Measurements from ENCODE around the gene STK24.
A peak's percentile ranks its signal among the peaks of the same experiment; 100 is the strongest.
"Not testable (repeated sequence)": the region's sequence is repeated elsewhere in the genome, so short reads cannot be mapped to it uniquely, and the experiment has no call there.

STK24 gene

GRCh38 chr13:98429531-98429930, 147.4 kb downstream of the STK24 start:
- DNase-seq: no peak

GRCh38 chr13:98429081-98429480, 147.8 kb downstream of the STK24 start:
- DNase-seq: no peak

GRCh38 chr13:98428256-98428966, 148.5 kb downstream of the STK24 start:
- no peak for DNase-seq

DNA sequence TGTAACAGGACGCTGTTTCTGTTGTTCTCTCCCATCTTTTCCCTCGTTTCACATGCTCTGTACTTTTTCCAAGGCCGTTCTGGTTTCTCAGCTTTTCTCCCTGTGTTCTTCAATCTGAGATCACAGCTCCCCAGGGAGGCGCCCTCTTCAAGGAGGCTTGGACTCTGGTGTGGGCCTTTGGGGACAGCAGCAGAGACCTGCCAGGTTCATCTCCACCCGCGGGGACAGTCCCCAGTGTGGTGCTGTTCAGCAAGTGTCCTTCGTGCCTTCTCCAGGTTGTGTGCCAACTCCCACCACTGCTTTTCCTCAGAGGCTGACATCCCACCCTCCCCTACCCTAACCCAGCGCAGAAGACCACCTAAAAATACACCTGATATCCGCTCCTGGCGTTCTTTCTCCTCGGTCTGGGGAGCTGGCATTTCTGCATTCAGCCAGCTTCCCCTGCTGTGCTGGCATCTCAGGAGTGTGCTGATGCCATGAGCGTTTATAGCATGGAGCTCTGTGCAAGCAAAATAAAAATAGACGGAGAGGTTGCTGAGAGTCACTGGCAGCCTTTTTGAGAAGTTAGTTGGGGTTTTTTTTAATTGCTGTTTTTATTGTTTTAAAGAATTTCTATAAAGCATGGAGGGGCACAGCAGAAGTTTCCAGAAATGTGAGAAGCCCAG, 149.4 kb downstream of the STK24 start:
- no peak for DNase-seq

- no peak for DNase-seq
These were observed 153.5 kb downstream of the STK24 start for GRCh38 chr13:98423417-98423816.

DNA sequence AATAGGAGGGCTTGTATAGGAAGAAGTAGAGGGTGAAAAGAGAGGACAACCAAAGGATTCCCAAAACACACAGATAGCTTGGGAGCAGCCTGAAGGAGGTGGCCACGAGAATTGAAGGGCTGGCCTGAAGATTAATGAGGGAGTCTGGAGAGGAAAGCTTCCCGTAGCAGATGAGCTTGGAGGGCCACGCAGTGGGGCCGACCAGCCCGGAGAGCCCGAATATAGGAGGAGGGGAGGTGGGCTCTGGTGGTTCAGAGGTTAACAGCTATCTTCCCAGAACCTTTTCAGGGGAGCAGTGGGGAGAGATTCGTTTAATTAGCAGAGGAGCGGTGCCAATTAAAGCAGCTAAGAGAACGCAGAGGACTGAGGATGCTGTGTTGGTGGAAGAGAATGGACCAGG, 154.9 kb downstream of the STK24 start:
- no peak for DNase-seq

DNA sequence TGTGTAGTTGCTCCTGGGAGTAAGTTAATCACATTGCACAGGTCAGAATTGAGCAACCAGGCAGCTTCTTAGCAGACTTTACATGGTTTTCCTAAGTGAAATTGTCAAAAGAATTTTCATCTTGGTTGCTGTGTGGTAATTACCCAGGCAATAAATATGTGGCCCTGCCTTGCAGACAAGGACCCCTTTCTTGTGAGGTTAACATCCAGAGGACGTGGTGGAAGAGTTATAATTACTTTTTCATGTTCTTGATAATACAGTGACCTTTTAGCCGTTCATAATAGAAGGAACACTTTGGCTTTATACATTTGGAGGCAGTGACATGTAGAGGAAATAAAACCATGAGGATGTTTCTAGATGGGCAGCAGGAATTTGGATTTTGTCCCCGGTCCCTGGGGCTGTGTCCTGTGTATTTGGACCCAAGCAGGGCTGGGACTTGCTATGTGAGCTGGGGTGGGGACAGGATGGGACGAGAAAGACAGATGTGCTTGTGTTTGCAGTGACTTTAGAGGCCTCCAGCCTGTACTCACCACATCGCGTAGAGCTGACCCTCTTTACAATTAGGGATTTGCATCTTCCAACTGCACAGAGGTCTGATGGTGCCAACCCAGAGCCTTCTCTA, 156.2 kb downstream of the STK24 start:
- DNase-seq: no peak

DNA sequence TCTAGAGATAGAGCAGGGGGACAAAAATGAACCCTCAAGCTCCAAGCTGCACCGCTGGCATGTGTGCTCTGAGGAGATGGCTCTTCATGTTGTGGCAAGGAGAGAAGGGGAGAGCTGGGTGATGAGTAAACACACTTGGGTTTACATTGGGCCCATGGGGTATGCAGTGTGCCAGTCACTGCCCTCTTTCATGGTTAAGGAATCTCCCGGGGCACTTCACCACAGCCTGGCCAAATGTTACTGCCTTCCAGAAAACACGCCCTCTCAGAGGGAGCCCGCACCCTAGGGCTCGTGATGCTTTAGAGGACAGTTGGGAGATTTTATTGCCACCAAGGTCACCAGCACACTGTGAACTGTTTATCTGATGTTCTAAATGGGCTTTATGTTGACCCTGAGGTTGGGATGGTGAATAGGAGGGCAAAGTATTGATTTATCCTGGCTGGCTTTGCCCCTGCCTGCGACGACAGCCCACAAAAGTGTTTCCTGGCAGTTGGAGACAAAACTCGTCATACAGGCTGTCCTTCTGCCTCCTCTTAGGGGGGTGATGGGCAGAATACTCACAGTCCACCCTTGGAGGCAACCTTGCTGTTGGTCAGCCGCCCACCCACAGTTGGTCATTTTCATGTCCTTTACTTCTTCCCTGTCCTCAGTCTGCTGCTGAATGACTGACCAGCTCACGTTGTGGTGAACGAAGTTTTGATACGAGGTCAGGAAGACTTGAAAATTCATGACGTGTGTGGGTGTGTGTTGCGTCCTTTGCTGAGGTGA, 156.9 kb downstream of the STK24 start:
- DNase-seq: no peak

GRCh38 chr13:98416408-98416807, 160.5 kb downstream of the STK24 start:
- no peak for DNase-seq

DNA sequence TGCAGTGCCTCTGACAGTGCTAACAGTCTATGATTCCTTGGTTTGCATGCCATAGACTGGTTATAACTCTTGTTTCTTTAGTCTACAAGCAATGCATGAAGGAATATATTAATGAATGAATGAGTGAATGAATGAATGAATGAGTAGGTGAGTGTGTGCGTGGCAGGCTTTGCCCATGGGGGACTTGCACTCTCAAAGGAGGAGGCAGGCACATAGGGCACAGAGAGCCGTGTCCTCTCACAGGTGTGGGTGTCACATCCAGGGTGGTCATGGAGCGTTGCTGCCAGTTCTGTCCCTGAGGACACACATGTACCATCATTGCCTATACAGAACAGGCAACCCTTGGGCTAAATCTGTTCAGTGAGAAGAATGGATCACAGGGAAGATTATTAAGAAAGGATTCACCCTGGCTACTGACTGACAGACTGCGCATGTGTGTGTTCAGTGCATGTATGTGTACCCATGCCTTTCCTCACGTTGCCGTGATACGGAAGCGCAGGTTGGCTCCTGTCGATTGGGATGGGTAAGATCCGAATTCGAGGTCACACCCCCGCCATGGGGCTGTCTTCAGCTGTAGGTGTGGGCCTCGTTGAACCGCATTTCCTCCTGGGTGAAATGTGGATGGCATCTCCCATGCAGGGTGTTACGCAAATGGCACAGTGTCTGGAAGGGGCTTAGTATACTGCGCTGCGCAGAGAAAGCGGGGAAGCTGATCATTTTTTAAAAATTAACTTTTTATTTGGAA, 161.4 kb downstream of the STK24 start:
- DNase-seq: no peak

DNA sequence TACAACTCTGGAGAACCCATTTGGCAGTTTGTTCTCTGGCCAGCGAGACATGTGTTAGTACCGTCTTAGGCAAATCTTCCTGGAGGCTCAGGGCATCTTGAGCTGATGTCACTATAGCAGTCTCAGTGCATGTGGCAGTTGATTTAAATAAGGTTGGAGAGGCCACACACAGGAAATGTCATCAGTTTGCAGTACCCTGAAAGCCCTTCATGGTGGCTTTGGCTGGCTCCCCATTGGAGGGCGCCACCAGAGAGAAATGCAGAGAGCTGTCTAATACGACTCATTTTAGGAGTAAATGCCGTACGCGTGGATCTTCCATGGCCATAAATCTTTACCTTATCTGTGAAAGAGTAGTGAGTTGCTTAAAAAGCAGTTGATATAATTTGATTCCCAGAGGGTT, 163.1 kb downstream of the STK24 start:
- no peak for DNase-seq

DNA sequence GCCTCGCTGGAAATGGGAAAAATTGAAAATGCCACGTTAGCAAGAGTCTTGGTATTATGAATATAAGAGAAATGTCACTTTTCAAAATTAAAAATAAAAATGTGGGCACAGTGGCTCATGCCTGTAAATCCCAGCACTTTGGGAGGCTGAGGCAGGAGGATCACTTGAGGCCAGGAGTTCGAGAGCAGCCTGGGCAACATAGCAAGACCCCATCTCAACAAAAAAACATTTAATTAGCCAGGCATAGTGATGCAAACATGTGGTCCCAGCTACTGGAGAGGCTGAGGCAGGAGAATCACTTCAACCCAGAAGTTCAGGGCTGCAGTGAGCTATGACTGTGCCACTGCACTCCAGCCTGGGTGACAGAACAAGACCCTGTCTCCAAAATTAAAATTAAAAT, 163.6 kb downstream of the STK24 start:
- not testable (repeated sequence) for DNase-seq

- DNase-seq: peak; percentile 25
These were observed 165.2 kb downstream of the STK24 start for GRCh38 chr13:98411617-98412265.

GRCh38 chr13:98411013-98411412, 165.9 kb downstream of the STK24 start:
- no peak for DNase-seq

- DNase-seq: no peak
These were observed 166.3 kb downstream of the STK24 start for GRCh38 chr13:98410612-98411011.

DNA sequence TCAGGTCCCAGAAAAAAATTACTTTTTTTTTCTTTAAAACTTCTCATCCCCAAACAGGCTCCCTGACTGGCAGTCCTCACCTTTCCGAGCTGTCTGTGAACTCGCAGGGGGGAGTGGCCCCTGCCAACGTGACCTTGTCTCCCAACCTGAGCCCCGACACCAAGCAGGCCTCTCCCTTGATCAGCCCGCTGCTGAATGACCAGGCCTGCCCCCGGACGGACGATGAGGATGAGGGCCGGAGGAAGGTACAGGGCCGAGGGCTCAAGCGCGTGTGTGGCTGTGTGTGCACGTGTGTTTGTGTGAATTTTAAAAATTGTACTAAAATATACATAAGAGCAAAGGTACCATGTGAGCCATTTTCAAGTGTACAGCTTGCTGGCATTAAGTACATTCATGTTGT, 167.6 kb downstream of the STK24 start:
- DNase-seq: no peak

GRCh38 chr13:98407575-98407974, 169.3 kb downstream of the STK24 start:
- no peak for DNase-seq

DNA sequence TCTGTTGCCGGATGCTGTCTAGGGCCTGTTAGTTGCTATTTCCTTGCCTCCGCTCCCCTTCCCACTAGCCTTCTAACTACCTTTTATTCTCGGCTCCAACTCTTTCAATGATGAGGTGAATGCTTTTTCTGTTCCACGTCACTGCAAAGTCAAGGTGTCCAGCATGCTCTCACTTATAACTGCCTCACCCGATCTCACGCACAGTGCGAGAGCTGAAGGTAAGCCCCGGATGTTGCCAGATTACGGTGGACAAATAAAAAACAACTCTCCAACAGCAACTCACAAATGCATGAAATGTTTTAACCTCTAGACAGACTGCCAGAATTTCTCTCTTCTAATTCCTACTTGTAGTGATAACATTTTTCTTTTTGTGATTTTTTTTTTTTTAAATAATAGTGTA, 169.9 kb downstream of the STK24 start:
- no peak for DNase-seq

DNA sequence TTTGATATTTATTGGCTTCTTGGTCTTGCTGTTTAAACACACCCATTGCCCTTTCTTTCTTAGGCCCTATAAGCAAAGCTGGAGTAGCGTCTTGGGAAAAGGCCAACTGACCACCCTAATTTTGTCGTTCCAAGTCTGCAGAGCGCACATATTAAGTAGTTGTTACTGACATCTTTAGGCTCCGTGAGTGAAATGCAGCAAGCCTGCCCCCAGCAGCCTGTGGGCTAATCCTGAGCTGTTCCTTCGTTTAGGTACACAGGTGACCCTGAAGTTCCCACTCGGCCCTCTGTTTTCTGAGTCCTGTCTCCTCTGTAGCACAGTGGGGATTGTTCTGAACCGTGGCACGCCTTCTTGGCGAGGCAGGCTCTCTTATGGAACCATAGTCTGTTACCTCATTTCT, 170.5 kb downstream of the STK24 start:
- no peak for DNase-seq

DNA sequence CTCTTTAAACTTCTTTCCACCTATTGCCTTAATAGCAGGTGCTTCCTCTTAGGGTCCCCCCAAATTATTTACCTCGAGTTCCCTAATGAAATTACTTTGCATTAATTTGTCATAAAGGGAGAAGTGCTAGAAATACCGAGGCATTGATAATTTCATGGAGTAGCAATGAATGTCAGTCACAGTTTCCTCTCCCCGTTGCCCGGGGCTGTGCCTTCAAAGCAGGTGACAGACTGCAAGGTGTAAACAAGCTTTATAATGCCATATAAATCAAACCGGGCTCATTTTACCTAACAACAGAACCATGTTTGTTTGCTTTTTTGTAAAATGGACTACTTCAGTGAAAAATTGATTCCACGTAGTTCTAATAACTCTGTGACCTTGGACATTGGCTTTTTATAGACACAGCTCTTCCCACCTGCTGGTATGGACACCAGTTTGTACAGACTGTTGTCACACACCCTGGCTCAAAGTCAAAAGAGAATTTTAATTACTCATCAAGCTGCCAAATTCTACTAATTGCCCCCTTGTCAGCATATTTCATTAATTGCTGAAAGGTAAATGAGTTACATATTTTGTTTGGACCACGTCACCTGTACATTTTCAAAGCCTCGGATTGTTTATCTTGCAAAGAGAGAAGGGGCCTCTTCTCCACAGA, 171.1 kb downstream of the STK24 start:
- no peak for DNase-seq

- DNase-seq: peak; percentile 7
These were observed 171.8 kb downstream of the STK24 start for GRCh38 chr13:98405107-98405571.

GRCh38 chr13:98403076-98403475, 173.8 kb downstream of the STK24 start:
- DNase-seq: no peak
